Measurements from ENCODE around the gene SHROOM2. TPM values are rescaled to one million over a fixed set of nuclear protein-coding genes. Genes with fewer than 3 reads are reported as not detected.

The SHROOM2 gene
- total RNA-seq, 1 experiment from 2014 or later, result 13.9 TPM

GRCh38 chrX:9977635-9978034, 191.4 kb downstream of the SHROOM2 start:
- Histone ChIP-seq H3K23ac (ENCODE audit: insufficient read length, low read depth, low read length) (no peak overlapping the region), H3K4me1 (ENCODE audit: insufficient read depth, low read length) (peaks cover 7% of the 10 kb centered on the region; the same call in 1 of the 2 replicates), H2BK120ac (ENCODE audit: low read depth, low read length, poor library complexity, severe bottlenecking) (no peak overlapping the region), H4K91ac (ENCODE audit: insufficient read length, low read depth, low read length) (no peak overlapping the region), H2AK5ac (ENCODE audit: insufficient read length, low read length) (no peak overlapping the region), H3K79me1 (ENCODE audit: insufficient read depth, low read depth, low read length, poor library complexity, severe bottlenecking) (no peaks in the 10 kb centered on the region), H3K9ac (ENCODE audit: extremely low read depth, insufficient read length, low read length) (no peak overlapping the region), H2AFZ (ENCODE audit: low read length) (no peak overlapping the region), H3K23me2 (ENCODE audit: insufficient read length, low read depth, low read length, poor library complexity, severe bottlenecking) (no peaks in the 10 kb centered on the region), H4K8ac (replicated peaks; ENCODE audit: insufficient read length, low read depth, low read length) (no peak overlapping the region), H3K4ac (ENCODE audit: low read depth, low read length) (no peak overlapping the region), H3K18ac (ENCODE audit: insufficient read length, low read depth, low read length) (no peak overlapping the region), H2BK20ac (ENCODE audit: low read depth, low read length, poor library complexity, severe bottlenecking) (no peak overlapping the region), H4K20me1 (ENCODE audit: control insufficient read depth, insufficient read depth, insufficient read length) (no peaks in the 10 kb centered on the region), H2BK15ac (ENCODE audit: low read depth, low read length) (no peak overlapping the region), H3K14ac (ENCODE audit: insufficient read depth, low read length) (no peak overlapping the region), H3K79me2 (ENCODE audit: insufficient read depth, low read length) (no peaks in the 10 kb centered on the region), H3K27me3 (ENCODE audit: insufficient read depth, low read length) (no peaks in the 10 kb centered on the region), H3T11ph (ENCODE audit: low read length) (no peak overlapping the region), H3K4me2 (ENCODE audit: insufficient read depth, insufficient read length, low read length) (no peak overlapping the region), H2BK5ac (ENCODE audit: insufficient read length, low read length) (no peak overlapping the region), H3K27ac (ENCODE audit: insufficient read length, low read depth, low read length) (no peak overlapping the region), H3K9me3 (ENCODE audit: control insufficient read depth, low read depth, low read length) (no peaks in the 10 kb centered on the region), H3K56ac (ENCODE audit: insufficient read length, low read depth, low read length) (no peak overlapping the region), H2BK12ac (ENCODE audit: insufficient read length, low read depth, low read length) (no peak overlapping the region), H4K5ac (ENCODE audit: insufficient read length, low read depth, low read length) (no peak overlapping the region)
- Mint-ChIP-seq H3K27me3 (ENCODE audit: low read depth) (no peaks in the 10 kb centered on the region), H3K9me3 (peaks cover 46 to 53% of the 10 kb centered on the region in 2 experiments), H3K4me3 (no peak overlapping the region), H3K4me1 (peaks cover 14 to 38% of the 10 kb centered on the region in 2 experiments), H3K36me3 (ENCODE audit: insufficient read depth in 1 of 3, low read depth in 3 of 3) (peaks cover 6 to 18% (median 13%) of the 10 kb centered on the region in 3 experiments), H3K27ac (no peak overlapping the region; a peak in 1 of 7 replicates)
- no CpG with 5 or more reads among the region's 3 CpGs for WGBS (ENCODE audit: extremely low coverage, insufficient read length, low lambda C conversion rate)
- no peak for DNase-seq
- no peak for TF ChIP-seq CTCF (conservative IDR thresholded peaks at IDR 0.05)
